Renal cortical epithelial cell (primary cell): Measurements from ENCODE around the gene EEFSEC. TPM values are rescaled to one million over a fixed set of nuclear protein-coding genes. Genes with fewer than 3 reads are reported as not detected.

Experiments
- DNase-seq: peaks from one replicate; pipeline ENCODE4 v3.0.0-alpha.2; 2011; ENCODE audit warnings: low read depth
- total RNA-seq: library from RNA; depleted of rRNA; stranded (reverse); fragments of >200 nt; gene quantifications from 2 replicates; pipeline ENCODE4 v1.2.3, GENCODE V29; 2014

The EEFSEC gene
- total RNA-seq, 1 donor from 2014 or later: 7.6 TPM

GRCh38 chr3:128334086-128334645 is 180.9 kb downstream of the EEFSEC start:
- DNase-seq: no peak

- DNase-seq: no peak
Observed at GRCh38 chr3:128334766-128335165, 181.5 kb downstream of the EEFSEC start.

GRCh38 chr3:128335621-128336296 is 182.5 kb downstream of the EEFSEC start:
- DNase-seq: no peak

- no peak for DNase-seq
Observed at GRCh38 chr3:128336337-128337156, 183.3 kb downstream of the EEFSEC start.

GRCh38 chr3:128337305-128337704 is 184.0 kb downstream of the EEFSEC start:
- no peak for DNase-seq

- peak; percentile 23 for DNase-seq
Observed at GRCh38 chr3:128338536-128339330, 185.5 kb downstream of the EEFSEC start.

GRCh38 chr3:128339491-128340012 is 186.3 kb downstream of the EEFSEC start:
- no peak for DNase-seq

- no peak for DNase-seq
Observed at GRCh38 chr3:128340198-128340903, 187.1 kb downstream of the EEFSEC start.

GRCh38 chr3:128340904-128341555 is 187.7 kb downstream of the EEFSEC start:
- no peak for DNase-seq

- DNase-seq: no peak
Observed at GRCh38 chr3:128341659-128342395, 188.5 kb downstream of the EEFSEC start.

- no peak for DNase-seq
Observed at GRCh38 chr3:128342701-128343180, 189.5 kb downstream of the EEFSEC start.

GRCh38 chr3:128343287-128344051 is 190.2 kb downstream of the EEFSEC start:
- DNase-seq: peak; percentile 70

GRCh38 chr3:128344052-128344735 is 190.9 kb downstream of the EEFSEC start:
- no peak for DNase-seq

- no peak for DNase-seq
Observed at GRCh38 chr3:128345196-128345595, 191.9 kb downstream of the EEFSEC start.

- DNase-seq: no peak
Observed at GRCh38 chr3:128346562-128346961, 193.3 kb downstream of the EEFSEC start.

GRCh38 chr3:128347282-128347681 is 194.0 kb downstream of the EEFSEC start:
- no peak for DNase-seq

- no peak for DNase-seq
Observed at GRCh38 chr3:128348075-128348474, 194.8 kb downstream of the EEFSEC start.

- DNase-seq: peak; percentile 59
Observed at GRCh38 chr3:128348805-128349531, 195.7 kb downstream of the EEFSEC start.
